ENCODE measurements around the gene RAI2.
"Not testable (repeated sequence)": the region's sequence is repeated elsewhere in the genome, so short reads cannot be mapped to it uniquely, and the experiment has no call there.

RAI2 gene

DNA sequence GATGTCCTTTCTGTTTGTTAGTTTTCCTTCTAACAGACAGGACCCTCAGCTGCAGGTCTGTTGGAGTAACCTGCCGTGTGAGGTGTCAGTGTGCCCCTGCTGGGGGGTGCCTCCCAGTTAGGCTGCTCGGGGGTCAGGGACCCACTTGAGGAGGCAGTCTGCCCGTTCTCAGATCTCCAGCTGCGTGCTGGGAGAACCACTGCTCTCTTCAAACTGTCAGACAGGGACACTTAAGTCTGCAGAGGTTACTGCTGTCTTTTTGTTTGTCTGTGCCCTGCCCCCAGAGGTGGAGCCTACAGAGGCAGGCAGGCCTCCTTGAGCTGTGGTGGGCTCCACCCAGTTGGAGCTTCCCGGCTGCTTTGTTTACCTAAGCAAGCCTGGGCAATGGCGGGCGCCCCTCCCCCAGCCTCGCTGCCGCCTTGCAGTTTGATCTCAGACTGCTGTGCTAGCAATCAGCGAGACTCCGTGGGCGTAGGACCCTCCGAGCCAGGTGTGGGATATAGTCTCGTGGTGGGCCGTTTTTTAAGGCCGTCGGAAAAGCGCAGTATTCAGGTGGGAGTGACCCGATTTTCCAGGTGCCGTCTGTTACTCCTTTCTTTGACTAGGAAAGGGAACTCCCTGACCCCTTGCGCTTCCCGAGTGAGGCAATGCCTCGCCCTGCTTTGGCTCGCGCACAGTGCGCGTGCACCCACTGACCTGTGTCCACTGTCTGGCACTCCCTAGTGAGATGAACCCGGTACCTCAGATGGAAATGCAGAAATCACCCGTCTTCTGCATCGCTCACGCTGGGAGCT, 74.3 kb downstream of the RAI2 start:
- POLR2A ChIA-PET; H3K27ac ChIP-seq (ENCODE audit: extremely low read depth, low read depth, low read length); H3K36me3 ChIP-seq (ENCODE audit: control insufficient read depth in 2 of 2, insufficient read depth in 1 of 2, low read length in 2 of 2); H3K4me3 ChIP-seq (ENCODE audit: low read depth, low read length); H3K9me3 ChIP-seq (ENCODE audit: control insufficient read depth, insufficient read depth, low read depth, low read length); H3K4me1 ChIP-seq (ENCODE audit: control insufficient read depth, insufficient read depth, low read length): not testable (repeated sequence)
- CTCF ChIA-PET = interaction anchor here (0.7 to 3.0 kb wide), 5 partner anchors 18 to 558 kb away, joined by 3 to 9 read pairs (median 4); no protein-coding TSS in a partner anchor
- TF ChIP-seq ZFHX2 (tag by site-specific recombination; conservative IDR thresholded peaks at IDR 0.05) = 0 out of 2 replicates have a peak, but pooled peaks have one; percentile 19
- TF ChIP-seq ZBTB48 (tag by site-specific recombination; IDR thresholded peaks at IDR 0.05) = peak; percentile 89
- TF ChIP-seq KLF1 (tag by site-specific recombination; IDR thresholded peaks at IDR 0.05) = peak; percentile 16; the same call in 1 of the 2 replicates
- peak; percentile 33; the same call in 1 of the 2 replicates for TF ChIP-seq ZNF394 (tag by site-specific recombination; IDR thresholded peaks at IDR 0.05; ENCODE audit: borderline replicate concordance)
- TF ChIP-seq ZNF629 (tag by site-specific recombination; IDR thresholded peaks at IDR 0.05) = 0 out of 2 replicates have a peak, but pooled peaks have one; percentile 25
- TF ChIP-seq, protein P1, sequence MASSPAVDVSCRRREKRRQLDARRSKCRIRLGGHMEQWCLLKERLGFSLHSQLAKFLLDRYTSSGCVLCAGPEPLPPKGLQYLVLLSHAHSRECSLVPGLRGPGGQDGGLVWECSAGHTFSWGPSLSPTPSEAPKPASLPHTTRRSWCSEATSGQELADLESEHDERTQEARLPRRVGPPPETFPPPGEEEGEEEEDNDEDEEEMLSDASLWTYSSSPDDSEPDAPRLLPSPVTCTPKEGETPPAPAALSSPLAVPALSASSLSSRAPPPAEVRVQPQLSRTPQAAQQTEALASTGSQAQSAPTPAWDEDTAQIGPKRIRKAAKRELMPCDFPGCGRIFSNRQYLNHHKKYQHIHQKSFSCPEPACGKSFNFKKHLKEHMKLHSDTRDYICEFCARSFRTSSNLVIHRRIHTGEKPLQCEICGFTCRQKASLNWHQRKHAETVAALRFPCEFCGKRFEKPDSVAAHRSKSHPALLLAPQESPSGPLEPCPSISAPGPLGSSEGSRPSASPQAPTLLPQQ (tag by site-specific recombination; IDR thresholded peaks at IDR 0.05) = 0 out of 2 replicates have a peak, but pooled peaks have one; percentile 37
- peak; percentile 54 for TF ChIP-seq ZNF341 (tag by site-specific recombination; IDR thresholded peaks at IDR 0.05; ENCODE audit: low read depth)
- TF ChIP-seq PRDM1 (tag by site-specific recombination; IDR thresholded peaks at IDR 0.05) = peak; percentile 64
- TF ChIP-seq IKZF3 (tag by site-specific recombination; IDR thresholded peaks at IDR 0.05) = peak; percentile 54; the same call in 1 of the 2 replicates
- TF ChIP-seq GLIS1 (tag by site-specific recombination; IDR thresholded peaks at IDR 0.05) = peak; percentile 81
- peak; percentile 54; the same call in 1 of the 2 replicates for TF ChIP-seq EGR2 (tag by site-specific recombination; IDR thresholded peaks at IDR 0.05; ENCODE audit: low read depth)
- TF ChIP-seq GLIS2 (tag by site-specific recombination; IDR thresholded peaks at IDR 0.05) = peak; percentile 53; the same call in 1 of the 2 replicates
- peak; percentile 14; the same call in 1 of the 2 replicates for TF ChIP-seq ZNF335 (tag by site-specific recombination; conservative IDR thresholded peaks at IDR 0.05)
- TF ChIP-seq ZBTB17 (tag by site-specific recombination; IDR thresholded peaks at IDR 0.05) = 0 out of 2 replicates have a peak, but pooled peaks have one; percentile 26
- TF ChIP-seq, protein P2, sequence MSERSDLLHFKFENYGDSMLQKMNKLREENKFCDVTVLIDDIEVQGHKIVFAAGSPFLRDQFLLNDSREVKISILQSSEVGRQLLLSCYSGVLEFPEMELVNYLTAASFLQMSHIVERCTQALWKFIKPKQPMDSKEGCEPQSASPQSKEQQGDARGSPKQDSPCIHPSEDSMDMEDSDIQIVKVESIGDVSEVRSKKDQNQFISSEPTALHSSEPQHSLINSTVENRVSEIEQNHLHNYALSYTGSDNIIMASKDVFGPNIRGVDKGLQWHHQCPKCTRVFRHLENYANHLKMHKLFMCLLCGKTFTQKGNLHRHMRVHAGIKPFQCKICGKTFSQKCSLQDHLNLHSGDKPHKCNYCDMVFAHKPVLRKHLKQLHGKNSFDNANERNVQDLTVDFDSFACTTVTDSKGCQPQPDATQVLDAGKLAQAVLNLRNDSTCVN (tag by site-specific recombination; optimal IDR thresholded peaks at IDR 0.05) = peak; percentile 23
- peak; percentile 31; the same call in 1 of the 2 replicates for TF ChIP-seq FEZF1 (tag by site-specific recombination; IDR thresholded peaks at IDR 0.05)

DNA sequence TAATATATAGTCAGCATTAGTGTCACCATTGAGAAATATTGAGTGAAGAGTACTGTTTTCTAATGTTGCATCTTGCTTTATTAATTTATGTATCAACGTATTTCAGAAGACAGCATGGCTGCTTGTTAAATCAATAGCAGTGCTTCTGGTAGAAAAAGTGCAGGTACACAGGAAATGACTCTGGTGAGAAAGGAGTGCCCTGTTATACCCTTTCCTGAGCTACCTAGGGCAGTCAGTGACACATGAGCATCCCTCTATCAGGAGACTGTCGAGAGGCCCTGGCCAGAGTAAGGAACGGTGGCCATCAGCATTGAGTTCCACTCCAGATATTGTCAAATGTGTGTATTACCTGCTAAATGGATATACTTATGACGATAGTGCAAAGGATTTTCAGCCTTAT, 81.7 kb downstream of the RAI2 start:
- H3K36me3 ChIP-seq (ENCODE audit: control insufficient read depth in 2 of 2, insufficient read depth in 1 of 2, low read length in 2 of 2) = no peaks in the 10 kb centered on the region
- ChIA-PET CTCF (interaction anchor here (1.3 kb wide), 1 partner anchor 9 kb away, joined by 3 read pairs; no protein-coding TSS in a partner anchor), POLR2A (no interaction called here)
- H3K27ac ChIP-seq (ENCODE audit: extremely low read depth, low read depth, low read length) = no peak overlapping the region
- no peaks in the 10 kb centered on the region for H3K4me1 ChIP-seq (ENCODE audit: control insufficient read depth, insufficient read depth, low read length)
- no peaks in the 10 kb centered on the region; the same call in 1 of the 2 replicates for H3K9me3 ChIP-seq (ENCODE audit: control insufficient read depth, insufficient read depth, low read depth, low read length)
- no peak overlapping the region for H3K4me3 ChIP-seq (ENCODE audit: low read depth, low read length)
- no peak for TF ChIP-seq ZNF146 (tag by site-specific recombination; IDR thresholded peaks at IDR 0.05)
- TF ChIP-seq SP3 (tag by site-specific recombination; IDR thresholded peaks at IDR 0.05) = no peak
- TF ChIP-seq, protein P3, sequence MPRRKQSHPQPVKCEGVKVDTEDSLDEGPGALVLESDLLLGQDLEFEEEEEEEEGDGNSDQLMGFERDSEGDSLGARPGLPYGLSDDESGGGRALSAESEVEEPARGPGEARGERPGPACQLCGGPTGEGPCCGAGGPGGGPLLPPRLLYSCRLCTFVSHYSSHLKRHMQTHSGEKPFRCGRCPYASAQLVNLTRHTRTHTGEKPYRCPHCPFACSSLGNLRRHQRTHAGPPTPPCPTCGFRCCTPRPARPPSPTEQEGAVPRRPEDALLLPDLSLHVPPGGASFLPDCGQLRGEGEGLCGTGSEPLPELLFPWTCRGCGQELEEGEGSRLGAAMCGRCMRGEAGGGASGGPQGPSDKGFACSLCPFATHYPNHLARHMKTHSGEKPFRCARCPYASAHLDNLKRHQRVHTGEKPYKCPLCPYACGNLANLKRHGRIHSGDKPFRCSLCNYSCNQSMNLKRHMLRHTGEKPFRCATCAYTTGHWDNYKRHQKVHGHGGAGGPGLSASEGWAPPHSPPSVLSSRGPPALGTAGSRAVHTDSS (tag by site-specific recombination; IDR thresholded peaks at IDR 0.05) = no peak
- TF ChIP-seq, protein P4, sequence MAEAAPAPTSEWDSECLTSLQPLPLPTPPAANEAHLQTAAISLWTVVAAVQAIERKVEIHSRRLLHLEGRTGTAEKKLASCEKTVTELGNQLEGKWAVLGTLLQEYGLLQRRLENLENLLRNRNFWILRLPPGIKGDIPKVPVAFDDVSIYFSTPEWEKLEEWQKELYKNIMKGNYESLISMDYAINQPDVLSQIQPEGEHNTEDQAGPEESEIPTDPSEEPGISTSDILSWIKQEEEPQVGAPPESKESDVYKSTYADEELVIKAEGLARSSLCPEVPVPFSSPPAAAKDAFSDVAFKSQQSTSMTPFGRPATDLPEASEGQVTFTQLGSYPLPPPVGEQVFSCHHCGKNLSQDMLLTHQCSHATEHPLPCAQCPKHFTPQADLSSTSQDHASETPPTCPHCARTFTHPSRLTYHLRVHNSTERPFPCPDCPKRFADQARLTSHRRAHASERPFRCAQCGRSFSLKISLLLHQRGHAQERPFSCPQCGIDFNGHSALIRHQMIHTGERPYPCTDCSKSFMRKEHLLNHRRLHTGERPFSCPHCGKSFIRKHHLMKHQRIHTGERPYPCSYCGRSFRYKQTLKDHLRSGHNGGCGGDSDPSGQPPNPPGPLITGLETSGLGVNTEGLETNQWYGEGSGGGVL (tag by site-specific recombination; IDR thresholded peaks at IDR 0.05) = no peak
- TF ChIP-seq, protein P5, sequence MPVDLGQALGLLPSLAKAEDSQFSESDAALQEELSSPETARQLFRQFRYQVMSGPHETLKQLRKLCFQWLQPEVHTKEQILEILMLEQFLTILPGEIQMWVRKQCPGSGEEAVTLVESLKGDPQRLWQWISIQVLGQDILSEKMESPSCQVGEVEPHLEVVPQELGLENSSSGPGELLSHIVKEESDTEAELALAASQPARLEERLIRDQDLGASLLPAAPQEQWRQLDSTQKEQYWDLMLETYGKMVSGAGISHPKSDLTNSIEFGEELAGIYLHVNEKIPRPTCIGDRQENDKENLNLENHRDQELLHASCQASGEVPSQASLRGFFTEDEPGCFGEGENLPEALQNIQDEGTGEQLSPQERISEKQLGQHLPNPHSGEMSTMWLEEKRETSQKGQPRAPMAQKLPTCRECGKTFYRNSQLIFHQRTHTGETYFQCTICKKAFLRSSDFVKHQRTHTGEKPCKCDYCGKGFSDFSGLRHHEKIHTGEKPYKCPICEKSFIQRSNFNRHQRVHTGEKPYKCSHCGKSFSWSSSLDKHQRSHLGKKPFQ (tag by site-specific recombination; IDR thresholded peaks at IDR 0.05) = no peak
- no peak for TF ChIP-seq KLF7 (tag by site-specific recombination; IDR thresholded peaks at IDR 0.05; ENCODE audit: borderline replicate concordance)
- TF ChIP-seq ZNF223 (tag by site-specific recombination; IDR thresholded peaks at IDR 0.05) = no peak
- TF ChIP-seq SP2 (tag by site-specific recombination; IDR thresholded peaks at IDR 0.05) = no peak
- TF ChIP-seq ZNF24 (tag by site-specific recombination; IDR thresholded peaks at IDR 0.05) = no peak
- TF ChIP-seq ZNF335 (tag by site-specific recombination; conservative IDR thresholded peaks at IDR 0.05) = no peak
- no peak for TF ChIP-seq OSR2 (tag by site-specific recombination; IDR thresholded peaks at IDR 0.05)
- TF ChIP-seq ZNF175 (tag by site-specific recombination; IDR thresholded peaks at IDR 0.05) = no peak

Measured in HEK293 (cell line).